Rectal smooth muscle tissue (tissue), 1 donor: Measurements from ENCODE around the gene MUSTN1.

Experiments used
- H3K27ac ChIP-seq: one replicate; pipeline ENCODE4 v1.7.0; 2013; ENCODE audit warnings: low read depth, low read length, inconsistent platforms
- H3K27me3 ChIP-seq: one replicate; pipeline ENCODE4 v1.7.0; 2013; ENCODE audit warnings: low read length; ENCODE audit not compliant: control insufficient read depth, insufficient read depth
- H3K36me3 ChIP-seq: one replicate; pipeline ENCODE4 v1.7.0; 2013; ENCODE audit warnings: low read length; ENCODE audit not compliant: control insufficient read depth, insufficient read depth
- H3K4me1 ChIP-seq: one replicate; pipeline ENCODE4 v1.7.0; 2013; ENCODE audit warnings: low read length; ENCODE audit not compliant: control insufficient read depth, insufficient read depth
- H3K4me3 ChIP-seq: one replicate; pipeline ENCODE4 v1.7.0; 2013; ENCODE audit warnings: low read length
- H3K9ac ChIP-seq: one replicate; pipeline ENCODE4 v1.7.0; 2013; ENCODE audit warnings: low read length

Gene MUSTN1

DNA sequence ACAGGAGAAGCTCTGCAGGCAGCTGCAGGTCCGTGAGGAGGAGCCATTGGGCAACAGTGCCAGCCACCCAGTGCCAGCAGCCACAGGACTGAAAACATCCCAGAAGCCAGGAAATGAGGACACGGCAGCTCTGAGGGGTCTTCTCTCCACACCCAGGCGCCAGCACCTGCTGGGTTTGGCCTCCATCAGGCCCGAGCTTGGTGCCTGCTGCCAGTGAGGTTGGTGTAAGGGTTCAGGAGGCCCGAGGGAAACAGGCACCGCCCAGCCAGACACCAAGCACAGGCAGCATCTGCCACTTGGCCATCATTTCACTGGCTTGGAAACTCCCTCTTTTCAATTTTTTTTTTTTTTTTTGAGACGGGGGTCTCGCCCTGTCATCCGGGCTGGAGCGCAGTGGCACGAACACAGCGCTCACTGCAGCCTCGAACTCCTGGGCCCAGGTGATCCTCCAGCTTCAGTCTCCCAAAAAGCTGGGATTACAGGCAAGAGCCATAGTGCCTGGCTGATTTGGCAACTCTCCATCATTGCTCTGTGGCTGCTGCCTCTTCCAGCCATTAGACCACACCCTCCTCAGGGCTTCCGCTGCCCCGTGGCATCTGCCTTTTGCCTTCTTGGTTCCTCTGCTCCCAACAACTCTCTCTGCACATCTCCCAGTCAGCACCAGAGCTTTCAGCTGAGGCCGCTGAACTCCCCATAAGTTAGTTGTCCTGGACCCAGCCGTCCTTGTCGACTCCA is 41.7 kb downstream of the MUSTN1 start:
- H3K9ac ChIP-seq: no peak overlapping the region
- H3K36me3 ChIP-seq: no peaks in the 10 kb centered on the region
- H3K27me3 ChIP-seq: no peaks in the 10 kb centered on the region
- H3K4me1 ChIP-seq: no peaks in the 10 kb centered on the region
- no peak overlapping the region for H3K27ac ChIP-seq
- no peak overlapping the region for H3K4me3 ChIP-seq

DNA sequence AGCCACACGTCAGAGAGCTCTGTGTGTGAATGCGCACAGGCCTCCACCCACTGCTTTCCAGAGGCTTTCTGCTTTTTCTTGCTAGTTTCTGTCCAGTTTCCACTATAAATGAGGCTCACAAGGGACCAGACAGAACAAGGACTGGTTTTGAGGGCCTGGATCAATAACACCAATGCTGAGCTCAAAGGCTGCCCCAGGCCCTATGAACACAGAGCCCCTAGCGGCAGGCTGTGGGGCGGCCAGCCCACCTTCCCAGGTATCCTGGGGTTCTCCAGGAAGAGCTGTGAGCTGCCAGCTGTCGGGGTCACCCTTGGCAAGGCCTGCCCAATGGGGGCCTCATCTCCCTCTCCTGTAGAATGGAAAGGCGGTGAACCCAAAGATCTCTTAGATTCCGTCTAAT is 42.4 kb downstream of the MUSTN1 start:
- H3K27me3 ChIP-seq: no peaks in the 10 kb centered on the region

DNA sequence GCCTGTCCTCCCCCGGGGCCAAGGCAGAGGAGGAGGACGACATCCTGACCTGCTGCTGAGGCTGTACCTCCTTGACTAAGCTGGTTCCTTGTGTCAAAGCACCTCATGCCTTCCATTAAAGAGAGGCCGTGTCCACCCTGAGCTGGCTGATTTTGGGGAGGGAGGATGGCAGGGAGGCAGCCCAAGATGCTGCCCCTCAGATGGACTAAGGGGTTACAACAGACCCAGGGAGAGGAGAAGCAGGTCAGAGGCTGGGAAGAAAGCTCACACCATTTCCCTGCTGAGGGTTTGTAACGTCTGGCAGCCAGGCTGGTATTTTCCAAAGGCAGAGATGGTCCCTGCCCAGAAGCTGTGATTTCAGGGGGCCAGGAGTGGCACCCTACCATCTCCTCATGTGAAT is 42.9 kb downstream of the MUSTN1 start:
- Histone ChIP-seq H3K36me3 (no peaks in the 10 kb centered on the region), H3K27ac (no peak overlapping the region), H3K4me1 (no peaks in the 10 kb centered on the region), H3K9ac (no peak overlapping the region), H3K4me3 (no peak overlapping the region), H3K27me3 (no peaks in the 10 kb centered on the region)

More for the DNA sequence above, 42.4 kb downstream of the MUSTN1 start:
- Histone ChIP-seq H3K27ac (no peak overlapping the region), H3K4me3 (no peak overlapping the region), H3K4me1 (no peaks in the 10 kb centered on the region), H3K36me3 (no peaks in the 10 kb centered on the region), H3K9ac (no peak overlapping the region)

DNA sequence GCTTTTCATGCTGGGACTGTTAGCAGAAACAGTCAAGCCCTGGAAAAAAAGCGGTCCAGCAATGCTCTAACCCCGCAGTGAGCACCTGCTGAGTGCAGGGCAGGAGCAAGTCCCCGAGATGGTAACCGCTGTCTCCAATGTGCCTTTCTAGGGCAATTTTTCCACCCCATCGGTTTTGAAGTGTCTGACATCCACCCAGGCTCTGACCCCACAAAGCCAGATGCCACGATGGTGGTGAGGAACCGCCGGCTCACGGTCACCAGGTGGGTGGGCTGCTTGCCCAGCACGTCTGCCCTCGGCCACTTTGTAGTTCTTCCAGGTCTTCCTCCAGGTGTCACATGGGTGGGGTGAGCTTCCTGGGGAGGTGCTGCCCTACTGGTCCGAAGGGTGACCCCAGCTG is 43.5 kb downstream of the MUSTN1 start:
- no peaks in the 10 kb centered on the region for H3K36me3 ChIP-seq
- H3K4me1 ChIP-seq: no peaks in the 10 kb centered on the region
- no peaks in the 10 kb centered on the region for H3K27me3 ChIP-seq
- no peak overlapping the region for H3K4me3 ChIP-seq
- H3K27ac ChIP-seq: no peak overlapping the region
- H3K9ac ChIP-seq: no peak overlapping the region

DNA sequence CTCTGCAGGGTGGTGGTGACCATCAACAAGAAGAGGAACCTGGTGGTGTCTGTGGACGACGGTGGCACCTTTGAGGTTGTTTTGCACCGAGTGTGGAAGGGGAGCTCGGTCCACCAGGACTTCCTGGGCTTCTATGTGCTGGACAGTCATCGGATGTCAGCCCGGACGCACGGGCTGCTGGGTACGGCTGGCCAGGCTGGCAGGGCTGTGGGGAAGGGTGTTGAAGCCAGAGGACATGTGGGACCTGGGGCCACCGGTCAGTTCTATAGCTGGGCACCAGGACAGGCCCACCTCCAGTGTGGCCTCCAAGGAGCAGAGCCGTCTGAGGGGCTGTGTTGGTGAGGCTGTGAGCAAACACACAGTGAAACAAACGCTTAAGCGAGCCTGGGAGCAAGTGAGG is 44.1 kb downstream of the MUSTN1 start:
- Histone ChIP-seq H3K36me3 (no peaks in the 10 kb centered on the region), H3K4me3 (no peak overlapping the region), H3K27ac (no peak overlapping the region), H3K4me1 (no peaks in the 10 kb centered on the region), H3K27me3 (no peaks in the 10 kb centered on the region), H3K9ac (no peak overlapping the region)

DNA sequence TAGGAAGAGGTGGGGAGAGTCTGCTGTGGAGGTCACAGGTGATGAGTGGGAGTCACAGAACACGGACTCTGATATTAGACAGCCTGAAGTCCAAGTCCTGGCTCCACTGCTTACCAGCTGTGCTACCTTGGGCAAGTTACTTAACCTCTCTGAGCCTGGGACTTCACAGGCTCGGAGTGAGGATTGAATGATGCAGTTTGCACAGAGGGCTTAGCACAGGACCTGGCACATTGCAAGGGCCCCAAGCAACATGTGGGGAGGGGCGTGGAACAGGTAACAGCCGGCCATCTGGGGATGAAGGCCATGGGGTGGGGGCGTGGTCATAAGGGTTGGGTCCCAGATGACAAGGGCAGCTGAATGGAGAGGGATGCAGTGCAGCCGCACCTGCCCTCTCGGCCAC is 44.5 kb downstream of the MUSTN1 start:
- no peaks in the 10 kb centered on the region for H3K4me1 ChIP-seq
- no peak overlapping the region for H3K4me3 ChIP-seq
- H3K9ac ChIP-seq: no peak overlapping the region
- no peaks in the 10 kb centered on the region for H3K27me3 ChIP-seq
- no peaks in the 10 kb centered on the region for H3K36me3 ChIP-seq
- no peak overlapping the region for H3K27ac ChIP-seq

DNA sequence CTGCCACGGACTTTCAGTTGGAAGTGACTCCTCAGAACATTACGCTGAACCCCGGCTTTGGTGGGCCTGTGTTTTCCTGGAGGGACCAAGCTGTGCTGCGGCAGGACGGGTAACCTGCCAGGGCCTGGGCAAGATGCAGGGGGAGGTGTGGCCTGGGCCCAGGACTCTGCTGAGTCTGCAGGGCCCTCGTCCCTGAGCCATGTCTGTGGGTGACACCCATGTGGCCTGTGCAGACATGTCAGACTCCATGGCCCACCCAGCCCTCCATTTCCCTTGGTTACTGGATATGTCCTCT is 45.1 kb downstream of the MUSTN1 start:
- no peak overlapping the region for H3K9ac ChIP-seq
- no peaks in the 10 kb centered on the region for H3K4me1 ChIP-seq
- H3K4me3 ChIP-seq: no peak overlapping the region
- H3K27ac ChIP-seq: no peak overlapping the region
- H3K36me3 ChIP-seq: no peaks in the 10 kb centered on the region
- no peaks in the 10 kb centered on the region for H3K27me3 ChIP-seq

DNA sequence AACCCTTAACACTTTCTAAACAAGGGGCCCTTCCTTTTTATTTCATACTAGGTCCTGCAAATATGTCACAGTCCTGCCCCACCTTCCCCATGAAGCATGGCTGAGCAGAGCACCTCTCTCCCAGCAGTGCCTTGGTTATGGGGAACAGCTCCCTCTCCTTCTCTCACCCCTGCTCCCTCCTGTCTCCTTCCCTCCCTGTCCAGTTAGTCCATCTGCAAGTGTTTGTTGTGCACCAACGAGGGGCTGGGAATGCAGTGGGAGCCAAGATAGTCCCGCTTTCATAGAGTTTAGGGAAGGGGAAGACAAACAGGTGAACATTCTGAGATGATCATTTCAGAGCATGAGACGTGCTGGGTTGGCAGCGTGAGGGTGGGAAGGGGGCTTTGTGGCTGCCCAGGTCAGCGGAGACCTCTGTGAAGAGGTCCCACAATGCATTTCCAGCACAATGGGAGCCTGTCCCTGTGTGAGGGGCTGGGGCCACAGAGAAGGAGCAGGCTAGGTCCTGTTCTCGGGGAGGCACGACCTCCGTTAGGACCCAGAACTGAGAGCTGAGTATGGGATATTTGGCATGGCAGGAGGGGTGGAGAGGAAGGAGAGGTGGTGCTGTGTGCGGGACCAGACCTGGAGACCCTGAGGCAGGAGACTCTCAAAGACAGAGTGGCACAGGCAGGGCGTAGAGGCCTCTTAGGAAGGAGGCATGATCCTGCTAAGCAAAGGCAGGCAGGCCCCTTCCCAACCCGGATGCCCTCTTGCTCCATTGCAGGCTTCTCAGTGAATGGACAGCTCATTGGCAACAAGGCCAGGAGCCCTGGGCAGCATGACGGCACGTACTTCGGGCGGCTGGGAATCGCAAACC is 45.7 kb downstream of the MUSTN1 start:
- no peaks in the 10 kb centered on the region for H3K27me3 ChIP-seq
- H3K4me3 ChIP-seq: no peak overlapping the region
- no peak overlapping the region for H3K9ac ChIP-seq
- no peak overlapping the region for H3K27ac ChIP-seq
- H3K36me3 ChIP-seq: no peaks in the 10 kb centered on the region
- H3K4me1 ChIP-seq: no peaks in the 10 kb centered on the region

DNA sequence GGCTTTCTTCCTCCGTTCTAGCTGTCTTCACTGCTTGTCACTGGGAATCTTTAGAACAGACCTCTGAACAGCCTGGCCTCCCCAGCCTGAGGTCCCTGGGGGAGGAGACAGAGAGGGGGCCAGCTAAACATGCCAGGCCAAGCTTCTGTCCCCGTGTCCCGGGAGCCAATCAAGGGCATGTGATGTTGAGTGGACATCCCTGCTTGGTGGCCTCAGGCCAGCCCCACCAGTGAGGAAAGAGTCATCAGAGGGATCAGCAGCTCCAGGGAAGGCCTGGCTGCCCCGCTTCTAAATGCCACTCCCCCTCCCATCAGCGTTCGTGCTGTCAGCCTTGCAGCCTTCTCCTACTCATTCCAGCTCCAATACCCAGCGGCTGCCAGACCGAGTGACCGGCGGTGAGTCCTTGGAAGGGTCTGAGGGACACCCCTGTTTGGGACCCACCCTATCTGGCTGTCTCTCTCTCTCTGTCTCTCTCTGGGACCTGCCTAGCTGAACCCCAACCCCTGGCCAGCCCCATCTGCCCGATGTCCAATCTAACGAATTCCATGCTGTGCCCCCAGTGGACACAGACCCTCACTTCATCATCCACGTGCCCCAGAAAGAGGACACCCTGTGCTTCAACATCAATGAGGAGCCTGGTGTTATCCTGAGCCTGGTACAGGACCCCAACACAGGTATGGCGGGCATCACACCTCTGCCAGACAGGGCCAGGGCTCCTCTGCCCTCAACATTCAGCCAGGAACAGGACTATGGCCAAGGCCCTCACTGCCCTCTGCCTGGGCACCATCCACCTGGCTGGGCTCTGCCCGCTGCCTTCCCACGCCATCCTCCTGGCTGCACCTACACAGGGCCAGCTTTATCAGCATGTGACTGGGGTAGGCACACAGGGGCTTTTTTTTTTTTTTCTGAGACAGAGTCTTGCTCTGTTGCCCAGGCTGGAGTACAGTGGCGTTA is 46.9 kb downstream of the MUSTN1 start:
- Histone ChIP-seq H3K4me3 (no peak overlapping the region), H3K27ac (no peak overlapping the region), H3K4me1 (no peaks in the 10 kb centered on the region), H3K27me3 (no peaks in the 10 kb centered on the region), H3K36me3 (no peaks in the 10 kb centered on the region), H3K9ac (no peak overlapping the region)

DNA sequence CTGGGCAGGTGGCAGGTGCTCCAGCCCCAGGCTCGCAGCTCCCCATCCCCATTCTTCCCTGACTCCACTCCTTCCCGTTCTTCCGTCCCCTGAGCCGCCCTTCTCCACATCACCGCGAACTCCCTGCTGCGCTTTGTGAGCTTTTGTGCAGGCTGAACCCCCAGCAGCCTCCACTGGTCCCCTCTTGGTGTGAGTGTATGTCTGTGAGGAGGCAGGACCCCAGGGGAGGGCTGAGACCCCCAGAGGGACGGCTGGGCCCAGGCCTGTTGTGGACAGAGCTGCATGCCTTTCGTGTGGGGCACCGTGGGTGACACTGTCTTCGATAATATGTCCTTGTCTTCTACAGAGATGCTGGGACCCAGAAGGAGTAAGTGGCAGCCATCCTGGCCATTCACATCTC is 47.6 kb downstream of the MUSTN1 start:
- Histone ChIP-seq H3K4me1 (no peaks in the 10 kb centered on the region), H3K27ac (no peak overlapping the region), H3K4me3 (no peak overlapping the region), H3K27me3 (no peaks in the 10 kb centered on the region), H3K36me3 (no peaks in the 10 kb centered on the region), H3K9ac (no peak overlapping the region)

DNA sequence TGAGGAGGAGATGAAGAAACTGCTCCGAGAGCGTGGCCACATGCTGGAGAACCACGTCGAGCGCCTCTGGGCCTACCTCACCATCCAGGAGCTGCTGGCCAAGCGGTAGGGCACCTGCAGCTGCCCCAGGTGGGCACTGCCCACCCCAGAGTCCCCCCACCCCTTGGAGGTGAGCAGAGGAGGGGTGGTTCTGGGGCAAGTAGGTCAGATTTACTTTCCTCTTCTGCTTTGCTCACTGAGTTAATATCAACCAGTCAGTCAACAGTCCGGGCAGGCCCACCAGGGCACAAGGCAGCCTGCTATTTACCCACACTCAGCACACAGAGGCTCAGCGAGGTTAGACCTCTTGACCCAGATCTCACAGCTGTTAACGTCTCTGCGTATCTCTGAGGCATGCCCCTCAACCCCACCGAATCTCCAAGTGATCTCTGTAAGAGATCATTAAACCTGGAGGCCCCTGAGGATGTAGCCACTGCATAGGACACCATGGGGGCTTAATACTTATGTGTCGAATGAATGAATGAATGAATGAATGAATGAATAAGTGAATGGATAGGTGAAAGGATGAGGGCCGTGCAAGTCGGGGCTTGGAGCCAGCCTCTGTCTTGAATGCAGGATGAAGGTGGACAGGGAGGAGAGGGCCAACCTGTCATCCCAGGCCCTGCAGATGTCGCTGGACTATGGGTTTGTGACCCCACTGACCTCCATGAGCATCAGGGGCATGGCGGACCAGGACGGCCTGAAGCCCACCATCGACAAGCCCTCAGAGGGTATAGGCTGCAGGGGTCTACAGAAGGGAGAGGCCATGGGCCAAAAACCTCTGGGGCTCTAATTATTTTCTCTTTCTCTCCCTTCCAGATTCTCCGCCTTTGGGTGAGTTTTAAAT is 48.2 kb downstream of the MUSTN1 start:
- Histone ChIP-seq H3K4me3 (no peak overlapping the region), H3K27ac (no peak overlapping the region), H3K9ac (no peak overlapping the region), H3K36me3 (no peaks in the 10 kb centered on the region), H3K4me1 (no peaks in the 10 kb centered on the region), H3K27me3 (no peaks in the 10 kb centered on the region)
